ENCODE results near the gene CELA2B.

DNA sequence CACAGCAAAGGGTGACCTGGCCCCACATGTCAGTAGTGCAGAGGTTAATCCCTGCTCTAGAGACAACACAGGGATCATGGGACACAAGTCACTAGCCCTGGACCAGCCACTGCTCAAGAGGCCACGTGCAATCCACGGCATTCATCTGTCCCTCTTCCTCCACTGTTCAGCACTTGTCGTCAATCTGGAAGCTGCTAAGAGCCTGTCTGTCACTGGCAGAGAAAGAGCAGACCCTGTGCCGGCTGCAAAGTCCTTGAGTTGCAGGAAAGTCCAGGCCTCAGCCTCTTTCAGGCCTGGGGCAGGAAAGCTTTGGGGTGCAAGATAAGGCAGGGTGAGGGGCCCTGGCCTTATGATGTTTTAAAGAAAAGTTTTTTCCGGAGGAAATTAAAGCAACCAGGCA lies 16.7 kb downstream of the CELA2B start:
- TF ChIP-seq, protein P1, sequence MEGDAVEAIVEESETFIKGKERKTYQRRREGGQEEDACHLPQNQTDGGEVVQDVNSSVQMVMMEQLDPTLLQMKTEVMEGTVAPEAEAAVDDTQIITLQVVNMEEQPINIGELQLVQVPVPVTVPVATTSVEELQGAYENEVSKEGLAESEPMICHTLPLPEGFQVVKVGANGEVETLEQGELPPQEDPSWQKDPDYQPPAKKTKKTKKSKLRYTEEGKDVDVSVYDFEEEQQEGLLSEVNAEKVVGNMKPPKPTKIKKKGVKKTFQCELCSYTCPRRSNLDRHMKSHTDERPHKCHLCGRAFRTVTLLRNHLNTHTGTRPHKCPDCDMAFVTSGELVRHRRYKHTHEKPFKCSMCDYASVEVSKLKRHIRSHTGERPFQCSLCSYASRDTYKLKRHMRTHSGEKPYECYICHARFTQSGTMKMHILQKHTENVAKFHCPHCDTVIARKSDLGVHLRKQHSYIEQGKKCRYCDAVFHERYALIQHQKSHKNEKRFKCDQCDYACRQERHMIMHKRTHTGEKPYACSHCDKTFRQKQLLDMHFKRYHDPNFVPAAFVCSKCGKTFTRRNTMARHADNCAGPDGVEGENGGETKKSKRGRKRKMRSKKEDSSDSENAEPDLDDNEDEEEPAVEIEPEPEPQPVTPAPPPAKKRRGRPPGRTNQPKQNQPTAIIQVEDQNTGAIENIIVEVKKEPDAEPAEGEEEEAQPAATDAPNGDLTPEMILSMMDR (IDR thresholded peaks at IDR 0.05) = no peak
- TF ChIP-seq EP300 (IDR thresholded peaks at IDR 0.05) = no peak

Data from esophagus muscularis mucosa (tissue), 3 donors.